HEK293 (cell line): Measurements from ENCODE around the gene HBA2.
"Not testable (repeated sequence)": the region's sequence is repeated elsewhere in the genome, so short reads cannot be mapped to it uniquely, and the experiment has no call there.

Experiments
- CTCF ChIA-PET: fragments of 350-600 bp; formaldehyde crosslinking; extraction: SDS; loops from one replicate; lab custom pipeline; 2021; ENCODE audit warnings: antibody characterized with exemption; lab: Yijun Ruan, JAX
- POLR2A ChIA-PET: fragments of 300-600 bp; formaldehyde crosslinking; extraction: SDS; loops from one replicate; lab custom pipeline; 2020; ENCODE audit warnings: antibody characterized with exemption, inconsistent platforms; lab: Yijun Ruan, JAX
- H3K27ac ChIP-seq: fragments of 200-500 bp; sonication (Bioruptor generic); 2 replicates; pipeline ENCODE4 v1.5.1; 2014; ENCODE audit warnings: low read depth, low read length, control low read depth, inconsistent platforms; ENCODE audit errors: extremely low read depth
- H3K36me3 ChIP-seq, 2 experiments: fragments of 200-500 bp in 1 of 2; sonication (Bioruptor generic) in 1 of 2; 1 replicate in 1 of 2; 2 replicates in 1 of 2; pipeline ENCODE4 v1.5.1; 2014 to 2017; ENCODE audit warnings: inconsistent platforms in 2 of 2, low read length in 2 of 2; ENCODE audit not compliant: control insufficient read depth in 2 of 2, insufficient read depth in 1 of 2
- H3K4me1 ChIP-seq: fragments of 200-500 bp; sonication (Bioruptor generic); 2 replicates; pipeline ENCODE4 v1.5.1; 2014; ENCODE audit warnings: mild to moderate bottlenecking, low read length, inconsistent platforms; ENCODE audit not compliant: control insufficient read depth, insufficient read depth
- H3K4me3 ChIP-seq: 2 replicates; pipeline ENCODE4 v1.5.1; 2011; ENCODE audit warnings: low read depth, mild to moderate bottlenecking, control low read depth, low read length, moderate library complexity
- H3K9me3 ChIP-seq: fragments of 200-500 bp; sonication (Bioruptor generic); 2 replicates; pipeline ENCODE4 v1.5.1; 2014; ENCODE audit warnings: low read depth, low read length, inconsistent platforms; ENCODE audit not compliant: control insufficient read depth, insufficient read depth
- EGR2 ChIP-seq: fragments of 450-650 bp; formaldehyde crosslinking; IDR thresholded peaks from 2 replicates; pipeline ENCODE4 v1.5.1; 2016; ENCODE audit warnings: low read depth, missing biosample characterization, missing genetic modification characterization
- GLI4 ChIP-seq: fragments of 450-650 bp; formaldehyde crosslinking; IDR thresholded peaks from 2 replicates; pipeline ENCODE4 v1.5.1; 2016; ENCODE audit warnings: missing biosample characterization, missing genetic modification characterization
- PRDM1 ChIP-seq: fragments of 450-650 bp; formaldehyde crosslinking; IDR thresholded peaks from 2 replicates; pipeline ENCODE4; 2016; ENCODE audit warnings: missing biosample characterization, missing genetic modification characterization
- SP2 ChIP-seq: fragments of 450-650 bp; formaldehyde crosslinking; IDR thresholded peaks from 2 replicates; pipeline ENCODE4 v1.5.1; 2016; ENCODE audit warnings: missing biosample characterization, missing genetic modification characterization
- ZBTB10 ChIP-seq: fragments of 450-650 bp; formaldehyde crosslinking; IDR thresholded peaks from 2 replicates; pipeline ENCODE4 v1.5.1; 2016; ENCODE audit warnings: missing biosample characterization, missing genetic modification characterization
- ZIC2 ChIP-seq: fragments of 450-650 bp; formaldehyde crosslinking; IDR thresholded peaks from 2 replicates; pipeline ENCODE4 v1.5.1; 2016; ENCODE audit warnings: missing biosample characterization, missing genetic modification characterization
- ZNF239 ChIP-seq: fragments of 450-650 bp; formaldehyde crosslinking; IDR thresholded peaks from 2 replicates; pipeline ENCODE4 v1.5.1; 2016; ENCODE audit warnings: missing biosample characterization, missing genetic modification characterization
- ZNF335 ChIP-seq: fragments of 450-650 bp; formaldehyde crosslinking; conservative IDR thresholded peaks from 2 replicates; pipeline ENCODE4 v1.5.1; 2016; ENCODE audit warnings: missing biosample characterization, missing genetic modification characterization
- ZNF341 ChIP-seq: fragments of 450-650 bp; formaldehyde crosslinking; IDR thresholded peaks from 2 replicates; pipeline ENCODE4; 2016; ENCODE audit warnings: low read depth, missing biosample characterization, missing genetic modification characterization
- ZNF623 ChIP-seq: fragments of 450-650 bp; formaldehyde crosslinking; IDR thresholded peaks from 2 replicates; pipeline ENCODE4 v1.5.1; 2016; ENCODE audit warnings: missing biosample characterization, missing genetic modification characterization
- ZNF776 ChIP-seq: fragments of 450-650 bp; formaldehyde crosslinking; IDR thresholded peaks from 2 replicates; pipeline ENCODE4 v1.5.0; 2017; ENCODE audit warnings: missing biosample characterization, missing genetic modification characterization, borderline replicate concordance
- TF ChIP-seq, protein P1 (sequence below): fragments of 450-650 bp; formaldehyde crosslinking; optimal IDR thresholded peaks from 2 replicates; pipeline ENCODE3; 2016; ENCODE audit warnings: missing biosample characterization, mild to moderate bottlenecking, missing genetic modification characterization

HBA2 gene

DNA sequence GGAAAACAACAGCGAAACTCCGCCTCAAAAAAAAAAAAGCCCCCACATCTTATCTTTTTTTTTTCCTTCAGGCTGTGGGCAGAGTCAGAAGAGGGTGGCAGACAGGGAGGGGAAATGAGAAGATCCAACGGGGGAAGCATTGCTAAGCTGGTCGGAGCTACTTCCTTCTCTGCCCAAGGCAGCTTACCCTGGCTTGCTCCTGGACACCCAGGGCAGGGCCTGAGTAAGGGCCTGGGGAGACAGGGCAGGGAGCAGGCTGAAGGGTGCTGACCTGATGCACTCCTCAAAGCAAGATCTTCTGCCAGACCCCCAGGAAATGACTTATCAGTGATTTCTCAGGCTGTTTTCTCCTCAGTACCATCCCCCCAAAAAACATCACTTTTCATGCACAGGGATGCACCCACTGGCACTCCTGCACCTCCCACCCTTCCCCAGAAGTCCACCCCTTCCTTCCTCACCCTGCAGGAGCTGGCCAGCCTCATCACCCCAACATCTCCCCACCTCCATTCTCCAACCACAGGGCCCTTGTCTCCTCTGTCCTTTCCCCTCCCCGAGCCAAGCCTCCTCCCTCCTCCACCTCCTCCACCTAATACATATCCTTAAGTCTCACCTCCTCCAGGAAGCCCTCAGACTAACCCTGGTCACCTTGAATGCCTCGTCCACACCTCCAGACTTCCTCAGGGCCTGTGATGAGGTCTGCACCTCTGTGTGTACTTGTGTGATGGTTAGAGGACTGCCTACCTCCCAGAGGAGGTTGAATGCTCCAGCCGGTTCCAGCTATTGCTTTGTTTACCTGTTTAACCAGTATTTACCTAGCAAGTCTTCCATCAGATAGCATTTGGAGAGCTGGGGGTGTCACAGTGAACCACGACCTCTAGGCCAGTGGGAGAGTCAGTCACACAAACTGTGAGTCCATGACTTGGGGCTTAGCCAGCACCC is 2.6 kb downstream of the HBA2 start:
- Histone ChIP-seq H3K27ac (no peak overlapping the region), H3K4me1 (0 out of 2 replicates have a peak, but pooled peaks cover 2% of the 10 kb centered on the region), H3K4me3 (no peak overlapping the region), H3K36me3 (no peaks in the 10 kb centered on the region), H3K9me3 (no peaks in the 10 kb centered on the region)
- ChIA-PET POLR2A (interaction anchor here (0.6 to 0.7 kb wide), 4 partner anchors 16 to 177 kb away, joined by 3 to 4 read pairs (median 4); partner anchors contain the start of gene AXIN1), CTCF (interaction anchor here (1.1 to 1.2 kb wide), 3 partner anchors 55 to 78 kb away, joined by 3 read pairs; no protein-coding TSS in a partner anchor)
- TF ChIP-seq ZNF335 (tag by site-specific recombination) (peak; percentile 39), PRDM1 (tag by site-specific recombination) (0 out of 2 replicates have a peak, but pooled peaks have one; percentile 36), ZBTB10 (no peak), GLI4 (tag by site-specific recombination) (no peak), EGR2 (tag by site-specific recombination) (peak; percentile 64), ZNF341 (tag by site-specific recombination) (peak; percentile 70), ZNF623 (tag by site-specific recombination) (peak; percentile 36; the same call in 1 of the 2 replicates), ZNF776 (no peak), ZNF239 (tag by site-specific recombination) (no peak), SP2 (tag by site-specific recombination) (0 out of 2 replicates have a peak, but pooled peaks have one; percentile 7)

DNA sequence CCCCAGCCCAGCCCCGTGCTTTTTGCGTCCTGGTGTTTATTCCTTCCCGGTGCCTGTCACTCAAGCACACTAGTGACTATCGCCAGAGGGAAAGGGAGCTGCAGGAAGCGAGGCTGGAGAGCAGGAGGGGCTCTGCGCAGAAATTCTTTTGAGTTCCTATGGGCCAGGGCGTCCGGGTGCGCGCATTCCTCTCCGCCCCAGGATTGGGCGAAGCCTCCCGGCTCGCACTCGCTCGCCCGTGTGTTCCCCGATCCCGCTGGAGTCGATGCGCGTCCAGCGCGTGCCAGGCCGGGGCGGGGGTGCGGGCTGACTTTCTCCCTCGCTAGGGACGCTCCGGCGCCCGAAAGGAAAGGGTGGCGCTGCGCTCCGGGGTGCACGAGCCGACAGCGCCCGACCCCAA is 3.3 kb downstream of the HBA2 start:
- H3K9me3 ChIP-seq, POLR2A ChIA-PET, H3K36me3 ChIP-seq, H3K4me1 ChIP-seq, H3K27ac ChIP-seq, H3K4me3 ChIP-seq: not testable (repeated sequence)
- CTCF ChIA-PET = interaction anchor here (1.1 kb wide), 1 partner anchor 56 kb away, joined by 3 read pairs; no protein-coding TSS in a partner anchor
- TF ChIP-seq, protein P1, sequence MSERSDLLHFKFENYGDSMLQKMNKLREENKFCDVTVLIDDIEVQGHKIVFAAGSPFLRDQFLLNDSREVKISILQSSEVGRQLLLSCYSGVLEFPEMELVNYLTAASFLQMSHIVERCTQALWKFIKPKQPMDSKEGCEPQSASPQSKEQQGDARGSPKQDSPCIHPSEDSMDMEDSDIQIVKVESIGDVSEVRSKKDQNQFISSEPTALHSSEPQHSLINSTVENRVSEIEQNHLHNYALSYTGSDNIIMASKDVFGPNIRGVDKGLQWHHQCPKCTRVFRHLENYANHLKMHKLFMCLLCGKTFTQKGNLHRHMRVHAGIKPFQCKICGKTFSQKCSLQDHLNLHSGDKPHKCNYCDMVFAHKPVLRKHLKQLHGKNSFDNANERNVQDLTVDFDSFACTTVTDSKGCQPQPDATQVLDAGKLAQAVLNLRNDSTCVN (tag by site-specific recombination) = peak; percentile 92

GRCh38 chr16:176477-177382 is 4.1 kb downstream of the HBA2 start, which contains the start of gene HBA1:
Gene HBA1 (plus strand): TSS chr16:176680. CDS start chr16:176717, 37 bp downstream.
- H3K27ac ChIP-seq, H3K4me3 ChIP-seq, H3K4me1 ChIP-seq, H3K36me3 ChIP-seq, POLR2A ChIA-PET, H3K9me3 ChIP-seq: not testable (repeated sequence)
- CTCF ChIA-PET = interaction anchor here (1.2 kb wide), 1 partner anchor 71 kb away, joined by 3 read pairs; no protein-coding TSS in a partner anchor
- TF ChIP-seq ZIC2 (tag by site-specific recombination) = 0 out of 2 replicates have a peak, but pooled peaks have one; percentile 16
- TF ChIP-seq, protein P1 (tag by site-specific recombination) = peak; percentile 24
